ENCODE data around the gene GSTT2. TPM values are rescaled to one million over a fixed set of nuclear protein-coding genes. Genes with fewer than 3 reads are reported as not detected.
"Not testable (repeated sequence)": the region's sequence is repeated elsewhere in the genome, so short reads cannot be mapped to it uniquely, and the experiment has no call there.

GSTT2 gene
- total RNA-seq, 1 experiment from 2014 or later = not detected

GRCh38 chr22:23951383-23951782, 28.6 kb upstream of the GSTT2 start:
- POLR2A ChIA-PET (ENCODE audit: low non-redundant PET); H3K27ac ChIP-seq (ENCODE audit: low read depth, low read length, poor library complexity, severe bottlenecking); DNase-seq (ENCODE audit: low spot score); CTCF ChIA-PET; H3K4me1 ChIP-seq (ENCODE audit: insufficient read depth, low read length, poor library complexity, severe bottlenecking); H3K27me3 ChIP-seq (replicated peaks; ENCODE audit: insufficient read depth, low read depth, low read length, poor library complexity); H3K4me3 ChIP-seq (ENCODE audit: low read depth, low read length, poor library complexity, severe bottlenecking); BruUV-seq (replicated peaks); H3K9me3 ChIP-seq (ENCODE audit: low read depth, low read length, poor library complexity, severe bottlenecking); H3K36me3 ChIP-seq (ENCODE audit: insufficient read depth, low read length, poor library complexity, severe bottlenecking): not testable (repeated sequence)
- intact Hi-C loops (cut with micrococcal nuclease; ENCODE audit: unreplicated experiment) = loop anchor here (10.0 kb wide), 1 partner anchor 223 kb away; no protein-coding TSS in a partner anchor

- H3K4me3 ChIP-seq (ENCODE audit: low read depth, low read length, poor library complexity, severe bottlenecking); H3K27ac ChIP-seq (ENCODE audit: low read depth, low read length, poor library complexity, severe bottlenecking); H3K4me1 ChIP-seq (ENCODE audit: insufficient read depth, low read length, poor library complexity, severe bottlenecking); BruUV-seq (replicated peaks); DNase-seq (ENCODE audit: low spot score); H3K36me3 ChIP-seq (ENCODE audit: insufficient read depth, low read length, poor library complexity, severe bottlenecking); CTCF ChIA-PET; H3K27me3 ChIP-seq (replicated peaks; ENCODE audit: insufficient read depth, low read depth, low read length, poor library complexity); POLR2A ChIA-PET (ENCODE audit: low non-redundant PET); H3K9me3 ChIP-seq (ENCODE audit: low read depth, low read length, poor library complexity, severe bottlenecking): not testable (repeated sequence)
- intact Hi-C loops (cut with micrococcal nuclease; ENCODE audit: unreplicated experiment) = loop anchor here (10.0 kb wide), 1 partner anchor 222 kb away; no protein-coding TSS in a partner anchor
Observed at GRCh38 chr22:23952794-23953405, 27.0 kb upstream of the GSTT2 start.

DNA sequence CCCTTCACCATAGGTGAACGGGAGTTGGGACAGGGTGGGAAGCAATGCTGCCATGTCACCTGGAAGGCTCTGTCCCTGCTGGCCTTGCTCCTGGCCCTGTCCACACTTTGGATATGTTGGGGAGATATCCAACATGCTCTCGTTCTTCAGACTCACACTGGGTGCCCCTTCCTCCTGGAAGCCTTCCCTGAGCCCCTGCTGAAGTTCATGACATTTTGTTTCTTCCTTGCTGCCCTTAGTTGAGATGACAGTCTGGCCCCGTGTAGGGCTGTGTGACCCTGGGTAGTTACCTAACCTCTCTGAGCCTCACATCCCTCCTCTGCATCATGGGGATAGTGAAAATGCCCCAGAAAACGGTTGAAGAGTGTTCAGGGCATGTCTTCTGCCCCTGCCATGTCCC, 26.4 kb upstream of the GSTT2 start:
- H3K9me3 ChIP-seq (ENCODE audit: low read depth, low read length, poor library complexity, severe bottlenecking); H3K4me1 ChIP-seq (ENCODE audit: insufficient read depth, low read length, poor library complexity, severe bottlenecking); BruUV-seq (replicated peaks); CTCF ChIA-PET; H3K36me3 ChIP-seq (ENCODE audit: insufficient read depth, low read length, poor library complexity, severe bottlenecking); H3K4me3 ChIP-seq (ENCODE audit: low read depth, low read length, poor library complexity, severe bottlenecking); H3K27me3 ChIP-seq (replicated peaks; ENCODE audit: insufficient read depth, low read depth, low read length, poor library complexity); POLR2A ChIA-PET (ENCODE audit: low non-redundant PET); DNase-seq (ENCODE audit: low spot score); H3K27ac ChIP-seq (ENCODE audit: low read depth, low read length, poor library complexity, severe bottlenecking): not testable (repeated sequence)
- intact Hi-C loops (cut with micrococcal nuclease; ENCODE audit: unreplicated experiment) = loop anchor here (10.0 kb wide), 1 partner anchor 221 kb away; no protein-coding TSS in a partner anchor

DNA sequence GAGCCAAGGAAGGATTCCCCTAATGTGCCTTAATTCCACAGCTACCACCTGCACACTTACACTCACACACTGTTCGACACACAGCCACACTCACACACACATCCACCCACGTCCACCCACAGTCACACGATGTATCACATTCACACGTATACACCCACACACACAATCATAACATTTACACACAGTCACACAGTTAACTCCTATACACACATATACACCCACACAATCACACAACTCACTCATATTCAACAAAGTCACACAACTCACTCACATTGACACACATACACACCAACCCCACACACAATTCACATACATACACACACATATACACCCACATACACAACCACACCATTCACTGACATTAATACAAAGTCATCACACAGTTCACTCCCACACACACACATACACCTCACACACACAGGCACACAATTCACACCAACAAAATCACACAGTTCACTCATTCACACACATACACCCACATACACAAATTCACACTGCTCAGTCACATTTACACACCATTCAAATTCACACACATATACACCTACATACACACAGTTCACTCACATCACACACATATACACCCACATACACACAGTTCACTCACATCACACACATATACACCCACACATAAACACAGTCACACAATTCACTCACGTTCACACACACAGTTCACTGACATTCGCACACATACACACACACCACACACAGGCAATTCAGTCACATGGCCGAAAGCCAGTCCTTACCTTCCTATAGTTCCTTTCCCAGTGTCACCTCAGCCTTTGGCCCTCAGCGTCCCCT, 25.5 kb upstream of the GSTT2 start:
- H3K27me3 ChIP-seq (replicated peaks; ENCODE audit: insufficient read depth, low read depth, low read length, poor library complexity); H3K36me3 ChIP-seq (ENCODE audit: insufficient read depth, low read length, poor library complexity, severe bottlenecking); BruUV-seq (replicated peaks); H3K9me3 ChIP-seq (ENCODE audit: low read depth, low read length, poor library complexity, severe bottlenecking); H3K4me3 ChIP-seq (ENCODE audit: low read depth, low read length, poor library complexity, severe bottlenecking); DNase-seq (ENCODE audit: low spot score); H3K27ac ChIP-seq (ENCODE audit: low read depth, low read length, poor library complexity, severe bottlenecking); CTCF ChIA-PET; POLR2A ChIA-PET (ENCODE audit: low non-redundant PET); H3K4me1 ChIP-seq (ENCODE audit: insufficient read depth, low read length, poor library complexity, severe bottlenecking): not testable (repeated sequence)
- intact Hi-C loops (cut with micrococcal nuclease; ENCODE audit: unreplicated experiment) = loop anchor here (10.0 kb wide), 1 partner anchor 220 kb away; no protein-coding TSS in a partner anchor

DNA sequence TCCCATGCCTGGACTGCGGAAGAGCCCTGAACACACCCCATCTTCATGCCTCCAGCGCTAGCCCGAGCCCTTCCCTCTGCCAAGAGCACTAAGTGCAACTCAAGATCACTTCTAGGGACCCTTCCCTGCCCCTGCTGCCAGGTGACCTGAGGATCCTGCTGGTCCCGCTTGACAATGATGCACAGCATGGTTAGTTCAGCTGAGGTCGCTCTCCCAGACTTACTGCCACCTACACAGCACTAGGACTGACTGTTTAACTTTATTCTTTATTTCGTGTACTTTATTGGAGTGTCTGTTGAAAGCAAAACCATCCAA, 25.0 kb upstream of the GSTT2 start:
- H3K27ac ChIP-seq (ENCODE audit: low read depth, low read length, poor library complexity, severe bottlenecking); H3K4me1 ChIP-seq (ENCODE audit: insufficient read depth, low read length, poor library complexity, severe bottlenecking); CTCF ChIA-PET; DNase-seq (ENCODE audit: low spot score); H3K27me3 ChIP-seq (replicated peaks; ENCODE audit: insufficient read depth, low read depth, low read length, poor library complexity); H3K4me3 ChIP-seq (ENCODE audit: low read depth, low read length, poor library complexity, severe bottlenecking); H3K9me3 ChIP-seq (ENCODE audit: low read depth, low read length, poor library complexity, severe bottlenecking); H3K36me3 ChIP-seq (ENCODE audit: insufficient read depth, low read length, poor library complexity, severe bottlenecking); BruUV-seq (replicated peaks); POLR2A ChIA-PET (ENCODE audit: low non-redundant PET): not testable (repeated sequence)
- intact Hi-C loops (cut with micrococcal nuclease; ENCODE audit: unreplicated experiment) = loop anchor here (5.0 to 10.0 kb wide), 2 partner anchors 220 to 292 kb away; partner anchors contain the start of gene GGT5

DNA sequence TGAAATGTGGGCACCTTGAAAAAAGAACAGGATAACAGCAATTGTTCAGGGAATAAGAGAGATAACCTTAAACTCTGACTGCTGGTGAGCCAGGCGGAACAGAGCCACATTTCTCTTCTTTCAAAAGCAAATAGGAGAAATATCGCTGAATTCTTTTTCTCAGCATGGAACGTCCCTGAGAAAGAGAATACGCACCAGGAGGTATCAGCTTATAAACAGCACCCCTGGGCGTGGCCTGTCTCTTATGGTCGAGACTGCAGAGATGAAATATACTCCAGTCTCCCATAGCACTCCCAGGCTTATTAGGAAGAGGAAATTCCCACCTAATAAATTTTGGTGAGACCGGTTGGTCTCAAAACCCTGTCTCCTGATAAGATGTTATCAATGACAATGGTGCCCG, 24.0 kb upstream of the GSTT2 start:
- H3K4me3 ChIP-seq (ENCODE audit: low read depth, low read length, poor library complexity, severe bottlenecking); BruUV-seq (replicated peaks); H3K27me3 ChIP-seq (replicated peaks; ENCODE audit: insufficient read depth, low read depth, low read length, poor library complexity); H3K9me3 ChIP-seq (ENCODE audit: low read depth, low read length, poor library complexity, severe bottlenecking); H3K27ac ChIP-seq (ENCODE audit: low read depth, low read length, poor library complexity, severe bottlenecking); H3K36me3 ChIP-seq (ENCODE audit: insufficient read depth, low read length, poor library complexity, severe bottlenecking); POLR2A ChIA-PET (ENCODE audit: low non-redundant PET); DNase-seq (ENCODE audit: low spot score); H3K4me1 ChIP-seq (ENCODE audit: insufficient read depth, low read length, poor library complexity, severe bottlenecking): not testable (repeated sequence)
- CTCF ChIA-PET = interaction anchor here (0.6 to 1.0 kb wide), 4 partner anchors 206 to 291 kb away, joined by 3 to 5 read pairs (median 4); no protein-coding TSS in a partner anchor
- intact Hi-C loops (cut with micrococcal nuclease; ENCODE audit: unreplicated experiment) = loop anchor here (5.0 to 10.0 kb wide), 2 partner anchors 219 to 291 kb away; partner anchors contain the start of gene GGT5
